GM19025 (cell line): ENCODE measurements around the gene NSD2.

Experiments used
- ATAC-seq: cut with Tn5 transposase; IDR thresholded peaks from one replicate; pipeline ENCODE4 v1.9.1; 2021; ENCODE audit warnings: mild to moderate bottlenecking, low read depth, moderate library complexity; ENCODE audit not compliant: unreplicated experiment

NSD2 gene

DNA sequence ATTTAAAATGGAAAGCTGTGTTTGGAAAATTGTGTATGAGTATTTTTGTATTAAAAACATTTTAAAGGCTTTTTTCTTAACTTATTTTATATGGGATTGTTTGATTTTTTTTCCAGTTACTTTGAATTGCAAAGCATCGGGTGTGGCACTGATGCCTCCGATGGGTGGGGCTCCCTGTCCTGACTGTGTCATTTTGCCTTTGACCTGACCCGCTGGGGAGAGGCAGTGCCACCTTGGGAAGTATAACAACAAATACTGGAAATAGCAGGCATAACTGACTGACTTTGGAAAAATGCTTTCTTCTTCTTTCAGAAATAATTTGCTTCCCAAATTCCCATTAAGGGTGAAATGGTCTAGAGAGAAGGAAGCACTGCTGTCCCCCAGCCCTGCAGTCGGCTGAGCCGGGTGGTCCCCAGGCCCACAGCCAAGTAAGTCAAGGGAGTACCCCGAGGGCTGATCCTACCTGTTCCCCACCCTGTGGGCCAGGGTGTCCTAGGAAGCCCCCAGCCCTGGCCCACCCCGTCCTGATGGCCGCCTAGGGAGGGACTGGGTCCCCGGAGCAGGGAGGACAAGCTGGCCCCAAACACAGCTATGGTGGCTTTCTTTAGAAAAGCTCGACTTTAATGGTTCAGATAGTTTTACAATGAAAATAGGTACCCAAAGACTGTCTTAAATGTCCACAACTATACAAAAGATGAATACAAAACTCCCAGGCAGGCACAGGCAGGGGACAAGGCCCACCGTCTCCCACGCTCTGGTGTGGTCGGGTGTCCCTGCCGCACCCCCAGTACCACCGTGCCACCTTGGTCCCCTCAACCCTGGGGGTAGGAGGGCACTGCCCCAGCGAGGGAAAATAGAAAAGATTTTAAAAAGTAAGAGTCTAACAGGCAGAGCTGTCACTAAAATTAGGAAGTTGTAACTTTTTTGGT is 111.2 kb downstream of the NSD2 start:
- ATAC-seq: no peak

DNA sequence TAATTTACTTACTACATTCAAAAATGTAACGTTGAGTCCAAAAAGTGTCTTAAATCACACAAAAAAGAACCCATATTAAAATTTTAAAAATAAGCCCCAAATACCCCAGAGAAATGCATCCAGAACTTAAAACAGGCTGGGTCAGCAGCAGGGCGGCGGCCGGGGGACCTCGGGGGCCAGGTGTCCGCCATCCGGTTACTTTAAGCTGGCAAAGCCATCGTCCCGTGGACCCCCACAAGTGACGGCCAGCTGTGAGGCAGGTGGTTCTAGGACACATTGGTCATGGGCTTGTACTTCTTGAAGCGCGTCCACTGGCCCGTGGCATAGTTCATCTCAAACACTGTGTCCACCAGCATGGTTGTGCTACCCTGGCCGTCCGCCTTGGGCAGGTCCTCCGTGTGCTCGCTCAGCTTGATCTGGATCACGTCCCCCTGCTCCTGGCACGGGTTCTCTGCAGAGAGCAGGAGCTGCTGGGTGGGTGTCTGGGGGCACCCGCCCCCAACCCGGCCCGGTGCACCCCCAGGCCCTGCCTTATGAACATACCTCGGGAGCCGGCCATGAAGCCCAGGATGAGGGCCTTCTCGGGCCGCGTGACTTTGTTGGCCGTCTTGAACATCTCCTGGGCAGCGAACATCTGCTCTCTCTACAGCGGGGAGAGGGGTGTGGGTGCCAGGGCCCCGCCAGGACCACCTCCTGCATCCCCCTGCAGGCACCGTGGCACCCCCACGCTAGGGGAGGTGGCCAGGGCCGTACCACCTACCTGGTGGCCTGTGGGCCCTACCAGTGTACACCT is 112.1 kb downstream of the NSD2 start:
- no peak for ATAC-seq

DNA sequence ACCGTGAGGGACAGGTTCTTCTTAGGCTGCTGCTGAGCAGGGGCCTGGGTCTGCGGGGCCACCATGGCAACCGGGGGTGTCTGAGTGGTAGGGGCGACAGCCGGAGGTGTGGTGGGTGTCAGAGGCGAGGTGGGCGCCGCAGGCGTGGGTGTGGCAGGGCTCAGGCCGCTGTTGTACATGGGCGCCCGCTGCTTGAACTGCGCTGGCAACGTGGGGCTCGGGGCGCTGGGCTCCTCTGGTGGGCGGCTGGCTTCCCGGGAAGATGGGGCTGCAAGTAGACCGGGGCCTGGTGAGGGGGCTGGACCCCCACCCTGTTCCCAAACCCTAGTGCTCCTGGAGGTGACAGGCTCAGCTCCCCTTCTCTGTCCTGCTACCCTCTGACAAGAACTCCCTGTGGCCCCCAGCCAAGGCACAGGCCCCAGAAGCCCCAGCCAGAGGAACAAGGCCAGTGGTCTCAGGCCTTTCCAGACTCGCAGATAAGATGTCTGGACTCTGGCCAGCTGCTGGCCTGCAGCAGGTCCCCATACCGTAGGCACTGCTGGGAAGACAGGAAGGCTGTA is 112.7 kb downstream of the NSD2 start:
- ATAC-seq: no peak

DNA sequence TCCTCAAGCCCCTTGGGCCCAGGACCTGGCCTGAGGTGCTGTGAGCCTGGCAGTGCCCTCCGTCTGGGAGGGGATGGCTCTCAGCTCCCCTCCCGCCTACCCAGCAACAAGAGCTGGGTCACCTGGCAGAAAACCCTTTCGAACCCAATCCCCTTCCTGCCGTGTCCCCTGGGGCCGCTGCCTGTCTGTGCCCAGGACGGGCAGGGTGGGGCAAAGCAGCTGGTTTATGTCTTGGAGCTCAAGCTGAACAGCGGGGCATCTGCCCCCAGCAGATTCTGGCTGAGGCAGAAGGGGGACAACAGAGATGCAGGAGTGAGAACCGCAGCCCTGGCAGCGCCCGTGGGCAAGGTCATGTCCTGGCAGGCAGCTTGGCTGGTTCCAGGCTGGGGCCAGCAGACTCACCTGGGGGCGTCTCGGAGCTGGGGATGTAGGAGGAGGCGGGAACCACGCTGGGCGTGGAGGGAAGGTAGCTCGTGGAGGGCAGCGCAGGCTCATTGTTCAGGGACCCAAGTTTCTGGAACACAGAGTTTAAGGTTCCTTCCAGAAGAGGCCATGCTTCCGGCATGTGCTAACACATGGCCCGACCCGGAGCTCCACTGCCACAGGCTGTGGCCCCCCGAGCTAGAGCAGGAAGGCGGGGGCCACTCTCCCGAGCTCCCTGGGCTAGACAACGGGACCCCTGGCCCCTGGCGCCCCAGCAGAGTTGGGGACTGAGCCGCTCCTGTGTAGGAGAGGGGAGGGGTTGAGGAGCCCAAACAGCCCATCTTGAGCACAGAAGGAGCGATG is 113.4 kb downstream of the NSD2 start:
- ATAC-seq: no peak

DNA sequence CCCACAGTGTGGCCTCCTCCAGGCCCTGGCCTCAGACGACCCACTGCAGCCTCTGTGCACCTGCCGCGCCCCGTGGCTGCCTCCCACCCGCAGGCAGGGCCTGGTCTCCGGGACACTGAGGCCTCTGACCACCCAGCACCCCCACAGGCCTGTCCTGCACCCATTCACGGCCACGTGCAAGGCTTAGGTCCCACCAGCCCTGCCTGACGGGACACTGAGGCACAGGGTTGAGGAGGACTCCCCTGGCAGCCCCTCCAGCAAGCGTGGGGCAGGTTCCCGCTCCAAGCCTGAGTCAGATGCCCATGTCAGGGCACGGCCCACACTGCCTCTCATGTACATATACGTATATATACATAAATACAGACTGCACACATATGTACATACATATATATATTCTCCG is 114.1 kb downstream of the NSD2 start:
- no peak for ATAC-seq

DNA sequence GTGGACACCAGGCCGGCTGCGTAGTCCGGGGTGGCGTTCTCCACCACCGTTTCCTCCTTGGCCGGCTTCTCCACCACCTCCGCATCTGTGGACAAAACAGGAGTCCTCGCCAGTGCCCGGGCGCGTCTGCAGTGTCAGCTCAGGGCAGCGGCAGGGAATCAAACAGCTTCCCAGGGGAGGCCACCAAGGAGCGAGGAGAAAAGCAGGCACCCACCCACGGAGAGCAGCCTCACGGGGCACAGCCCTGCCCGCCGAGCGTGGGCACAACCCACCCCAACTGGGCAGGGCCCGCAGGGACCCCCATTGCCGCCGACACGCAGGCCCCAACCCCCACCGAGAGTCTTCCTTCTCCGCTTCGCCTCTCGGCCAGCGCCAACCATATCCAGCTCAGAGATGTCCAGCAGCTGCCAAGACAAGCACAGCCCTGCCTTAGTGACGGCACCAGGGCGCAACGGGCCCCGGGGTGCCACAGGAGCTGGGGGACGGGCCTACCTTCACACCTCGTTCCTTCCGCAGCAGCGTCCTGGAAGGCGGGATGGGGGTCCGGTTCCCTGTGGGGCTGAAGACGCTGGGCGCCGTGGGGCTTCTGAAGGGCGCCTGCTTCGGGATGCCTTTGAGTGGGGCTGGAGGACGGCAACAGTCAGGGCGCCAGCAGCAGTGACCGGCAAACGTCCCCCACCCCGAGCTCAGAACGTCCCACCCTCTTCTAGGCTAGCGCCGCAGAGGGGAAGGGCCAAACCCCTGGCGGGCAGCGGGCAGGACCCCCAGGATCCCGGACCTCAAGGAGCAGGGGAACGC is 114.8 kb downstream of the NSD2 start:
- ATAC-seq: no peak

DNA sequence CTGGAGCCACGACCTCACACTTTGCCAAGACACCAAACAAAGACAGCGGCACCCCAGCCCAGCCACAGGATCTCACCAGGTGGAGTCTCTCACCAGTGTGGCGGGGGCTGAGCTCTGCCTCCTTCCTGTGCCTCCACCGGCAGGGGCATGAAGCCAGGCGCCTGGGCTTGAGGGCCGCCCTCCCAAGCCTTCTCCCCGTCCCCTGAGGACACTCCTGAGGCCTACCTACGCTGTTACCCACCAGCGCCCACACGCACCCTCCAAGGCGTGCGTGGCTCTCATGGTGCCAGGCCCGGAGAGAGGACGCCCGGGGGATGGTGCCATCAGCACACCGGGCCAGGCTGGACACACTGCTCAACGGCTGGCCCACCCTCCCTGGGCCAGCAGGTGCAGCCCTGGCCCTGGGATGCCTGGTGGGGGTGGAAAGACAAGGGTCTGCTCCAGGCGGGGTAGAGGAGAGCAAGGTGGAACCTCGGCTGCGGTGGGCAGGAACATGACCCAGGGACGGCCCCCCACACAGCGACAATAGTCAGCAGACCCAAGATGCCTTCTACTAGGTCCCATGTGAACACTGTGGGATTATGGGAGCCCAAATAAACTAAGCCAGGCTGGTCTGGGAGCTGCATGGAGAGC is 115.5 kb downstream of the NSD2 start:
- ATAC-seq: no peak

DNA sequence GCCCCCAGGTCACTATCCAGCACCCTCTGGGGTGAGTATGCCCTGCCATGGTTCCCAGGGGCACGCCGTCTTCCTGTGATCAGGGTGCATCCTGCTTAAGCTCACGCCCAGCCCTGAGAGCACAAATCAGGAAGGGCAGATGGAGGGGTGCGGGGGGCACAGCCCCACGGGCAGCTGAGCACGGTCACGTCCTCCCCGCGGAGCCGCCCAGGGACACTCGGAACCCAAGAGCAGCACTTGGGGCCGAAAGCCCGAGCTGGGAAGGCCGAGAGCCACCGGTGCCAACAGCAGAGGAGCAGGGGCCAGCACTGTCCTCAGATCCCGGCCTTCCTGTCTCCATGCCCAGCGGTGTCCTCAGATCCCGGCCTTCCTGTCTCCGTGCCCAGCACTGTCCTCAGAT is 116.1 kb downstream of the NSD2 start:
- no peak for ATAC-seq

DNA sequence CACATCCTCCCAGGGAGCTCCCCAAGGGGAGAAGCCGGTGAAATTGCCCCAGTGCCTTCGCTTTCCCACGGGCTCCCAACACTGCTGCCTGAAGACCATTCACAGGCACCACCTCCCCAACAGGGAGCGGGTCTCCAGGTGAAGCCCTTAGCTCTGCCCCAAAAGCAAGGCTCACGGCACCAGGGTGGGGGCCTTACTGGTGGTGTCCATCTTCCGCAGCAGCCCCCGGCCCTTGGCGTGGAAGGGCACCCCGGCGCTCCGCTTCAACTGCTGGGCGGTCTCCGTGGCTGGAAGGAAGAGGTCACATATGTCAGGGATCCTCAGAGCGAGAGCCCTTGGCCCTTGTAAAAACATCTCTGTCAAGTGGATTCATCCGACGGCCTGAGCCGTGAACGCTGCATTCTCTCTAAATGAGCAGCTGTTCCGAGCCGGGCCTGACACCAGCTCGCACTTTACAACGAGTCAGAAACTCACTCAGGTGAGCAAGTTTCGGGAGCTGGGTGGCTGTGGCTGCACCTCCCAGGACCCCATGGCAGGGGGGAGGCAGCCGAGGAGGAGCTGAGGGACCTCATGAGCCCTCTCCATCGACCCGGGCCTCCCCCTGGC is 116.6 kb downstream of the NSD2 start:
- ATAC-seq: no peak

DNA sequence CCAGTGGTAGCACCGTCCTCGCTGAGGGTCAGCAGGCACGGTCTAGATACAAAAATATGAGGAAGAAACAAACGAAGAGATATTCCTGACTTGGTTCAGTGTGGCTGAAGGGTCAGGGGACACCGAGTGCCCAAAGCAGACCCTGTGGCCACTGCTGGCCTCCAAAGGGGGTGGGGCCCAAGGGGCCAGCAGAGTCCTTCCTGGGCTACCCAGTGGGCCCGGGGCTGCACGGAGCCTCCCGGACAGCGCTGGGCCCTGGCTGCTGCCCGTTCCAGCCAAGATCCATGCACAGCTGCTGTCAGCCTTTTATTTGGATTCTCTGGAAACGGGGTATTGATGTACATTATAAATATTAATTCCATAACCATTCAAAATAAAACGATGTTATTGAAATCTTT is 117.1 kb downstream of the NSD2 start:
- ATAC-seq: no peak

DNA sequence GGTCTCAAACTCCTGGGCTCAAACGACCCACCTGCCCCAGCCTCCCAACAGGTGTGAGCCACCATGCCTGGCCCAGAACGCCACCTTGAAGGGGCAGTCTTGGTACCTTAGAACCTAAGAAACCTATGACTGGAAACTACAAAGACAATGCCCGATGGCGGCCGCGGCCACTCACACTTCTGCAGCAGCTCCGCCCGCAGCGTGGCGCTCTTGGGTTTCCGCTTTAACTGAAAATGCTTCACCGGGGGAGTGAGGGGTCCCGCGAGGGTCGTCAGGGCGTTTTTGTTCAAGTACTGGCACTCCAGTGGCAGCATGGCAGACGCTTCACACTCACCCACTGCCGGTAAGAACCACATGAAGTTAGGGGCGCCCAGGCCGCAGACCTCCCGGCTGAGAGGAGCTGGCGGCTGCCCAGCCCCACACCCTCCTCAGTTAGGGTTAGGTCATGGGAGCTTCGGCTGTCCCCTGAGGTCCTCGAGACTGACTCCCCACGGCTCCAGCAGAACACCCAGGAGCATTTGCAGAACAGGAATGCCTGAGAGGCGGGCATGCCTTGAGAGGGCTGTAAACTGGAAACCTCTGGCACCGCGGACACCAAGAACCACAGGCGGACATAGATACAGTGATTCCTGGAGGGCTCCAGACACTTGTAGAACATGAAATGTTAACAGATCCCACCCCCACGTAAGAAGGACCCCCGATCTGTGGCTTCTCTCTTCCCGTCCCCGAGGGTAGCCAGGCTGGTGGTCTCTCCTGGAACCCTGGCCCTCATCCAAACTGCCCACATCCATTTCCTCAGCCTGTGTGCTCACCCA is 118.5 kb downstream of the NSD2 start:
- ATAC-seq: no peak

DNA sequence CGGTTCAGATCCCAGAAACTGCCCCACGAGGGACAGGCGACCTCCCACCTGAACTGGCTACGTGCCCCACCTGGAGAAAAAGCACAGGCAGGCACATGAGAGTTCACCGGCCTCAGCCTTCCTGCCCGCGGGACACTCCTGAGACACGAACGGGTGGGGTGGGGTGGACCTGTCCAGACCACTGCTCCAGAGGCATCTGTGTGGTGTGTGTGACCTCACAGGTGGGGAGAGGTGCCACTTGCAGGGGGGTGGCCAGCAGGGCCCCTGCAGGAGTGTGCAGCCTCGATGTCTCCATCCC is 119.1 kb downstream of the NSD2 start:
- ATAC-seq: no peak

DNA sequence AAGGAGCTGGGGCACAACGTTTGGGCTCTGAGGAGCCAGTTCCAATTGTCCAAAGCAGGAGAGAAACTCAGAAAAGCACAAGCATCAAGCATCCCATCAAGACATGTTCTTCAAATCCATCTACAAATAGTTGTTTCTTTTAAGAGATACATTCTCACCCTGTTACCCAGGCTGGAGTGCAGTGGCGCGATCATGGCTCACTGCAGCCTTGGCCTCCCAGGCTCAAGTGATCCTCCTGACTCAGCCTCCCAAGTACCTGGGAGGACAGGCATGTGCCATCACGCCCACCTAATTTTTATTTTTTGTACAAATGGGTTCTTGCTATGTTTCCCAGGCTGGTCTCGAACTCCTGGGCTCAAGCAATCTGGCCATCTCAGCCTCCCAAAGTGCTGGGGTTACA is 119.5 kb downstream of the NSD2 start:
- no peak for ATAC-seq

DNA sequence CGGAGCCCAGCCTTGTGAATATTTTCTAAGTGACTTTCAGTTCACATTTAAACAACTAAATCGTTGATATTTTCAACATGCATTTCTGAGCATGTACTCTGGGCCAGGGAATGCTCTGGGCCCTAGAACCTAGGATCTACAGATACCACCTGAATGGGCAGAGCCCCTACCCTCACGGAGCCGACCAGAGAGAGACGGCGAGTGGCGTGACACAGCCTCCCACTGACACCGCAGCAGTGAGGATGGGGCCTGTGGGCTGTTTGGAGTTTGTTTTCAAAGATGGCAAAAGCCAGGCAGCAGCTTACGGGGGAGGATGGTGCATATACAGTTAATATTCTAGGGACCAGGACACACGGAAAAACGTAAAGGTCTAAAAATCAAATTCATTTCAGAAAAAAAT is 119.9 kb downstream of the NSD2 start:
- ATAC-seq: no peak

DNA sequence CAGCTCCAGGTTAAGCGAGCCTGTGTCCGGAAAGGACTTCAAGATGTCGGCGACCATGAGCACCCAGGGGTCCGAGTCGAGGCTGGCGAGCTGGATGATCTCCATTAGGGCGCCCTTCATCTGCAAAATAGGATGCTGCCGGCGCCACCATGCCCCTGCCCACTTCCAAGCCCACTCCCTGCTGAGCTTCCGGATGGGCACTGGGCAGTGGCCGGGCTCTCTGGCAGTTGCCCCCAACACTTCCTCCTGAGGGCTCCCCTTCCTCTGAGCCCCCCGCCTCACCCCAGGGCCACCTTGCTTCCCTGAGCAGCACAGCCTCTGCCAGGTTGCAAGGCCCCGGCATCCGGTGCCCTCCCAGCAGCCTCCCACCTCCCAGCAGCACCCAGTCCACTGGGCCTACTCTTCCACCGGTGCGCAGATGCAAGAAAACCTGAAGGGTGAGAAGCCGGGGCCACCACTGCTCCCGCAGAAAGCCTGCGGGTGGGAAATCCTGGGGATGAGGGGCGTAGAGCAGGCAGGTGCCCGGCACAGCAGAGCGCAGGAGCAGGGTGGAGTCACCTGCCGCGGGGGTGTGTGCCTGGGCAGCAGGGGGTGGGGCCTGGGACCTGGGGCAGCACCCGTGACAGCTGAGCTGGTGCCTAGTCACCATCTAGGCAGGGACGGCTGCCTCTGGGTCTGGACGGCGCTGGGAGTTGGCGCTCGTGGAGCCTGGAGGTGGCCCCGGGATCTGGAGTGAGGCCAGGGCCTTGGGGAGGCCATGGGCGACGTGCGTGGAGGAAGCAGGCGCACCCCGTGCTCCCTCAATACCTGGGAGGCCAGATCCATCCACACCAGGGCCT is 120.6 kb downstream of the NSD2 start:
- ATAC-seq: no peak

DNA sequence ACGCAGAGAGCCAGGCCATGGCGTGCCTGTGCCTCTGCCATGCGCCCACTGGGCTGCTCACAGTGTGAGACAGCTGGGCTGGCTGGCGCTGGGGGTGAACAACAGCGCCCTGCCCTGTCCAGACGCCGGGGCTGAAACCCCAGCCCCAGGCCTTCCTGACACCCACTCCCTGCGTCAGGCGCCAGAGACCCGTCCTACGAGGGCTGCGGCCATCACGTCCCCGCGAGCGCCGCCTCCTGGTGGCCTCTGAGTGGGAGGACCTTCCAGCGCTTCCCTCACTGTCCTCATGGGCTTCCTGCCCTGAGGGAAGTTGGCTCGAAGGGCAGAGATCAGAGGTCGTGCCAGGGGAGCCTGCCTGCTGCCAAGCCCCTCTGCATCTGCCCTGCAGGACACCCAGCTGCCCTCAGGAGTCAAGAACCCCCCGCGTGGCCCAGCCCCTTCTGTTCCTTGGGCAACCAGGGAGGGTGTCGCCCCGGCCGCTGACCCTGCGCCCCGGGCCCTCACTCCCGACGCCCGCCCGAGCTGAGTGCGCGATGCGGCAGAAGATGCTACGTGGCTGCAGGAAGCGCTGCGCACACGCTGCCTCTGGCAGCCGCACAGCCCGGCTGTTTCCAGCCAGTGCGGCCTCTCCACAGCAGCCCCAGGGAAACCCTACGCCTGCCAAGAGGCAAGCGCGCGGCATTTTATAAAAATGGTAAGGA is 121.4 kb downstream of the NSD2 start:
- ATAC-seq: no peak

DNA sequence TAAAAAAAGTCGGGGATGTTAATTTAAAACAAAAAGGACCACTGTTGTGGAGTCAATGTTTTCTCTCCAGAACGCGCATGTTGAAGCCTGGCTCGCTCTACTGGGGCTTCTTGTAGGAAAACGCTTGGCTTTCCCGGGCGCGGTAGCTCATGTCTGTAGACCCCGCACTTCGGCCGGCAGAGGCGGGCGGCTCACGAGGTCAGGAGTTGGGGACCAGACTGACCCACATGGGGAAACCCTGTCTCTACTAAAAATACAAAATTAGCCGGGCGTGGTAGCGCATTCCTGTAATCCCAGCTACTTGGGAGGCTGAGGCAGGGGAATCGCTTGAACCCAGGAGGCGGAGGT is 122.0 kb downstream of the NSD2 start:
- ATAC-seq: no peak
